A549 (cell line): Measurements from ENCODE around the gene GNAI2. TPM values are rescaled to one million over a fixed set of nuclear protein-coding genes. Genes with fewer than 3 reads are reported as not detected.

Experiments
- ATAC-seq, 2 experiments: fragments of 200-7000 bp in 1 of 2; fragments of >200 bp in 1 of 2; cut with Nextera tagmentation in 1 of 2; cut with Tn5 transposase in 1 of 2; 3 replicates each; pipeline versions ENCODE4 v1.8.0 to v1.9.1; 2018 to 2020; ENCODE audit warnings: mild to moderate bottlenecking in 1 of 2, moderate library complexity in 1 of 2
- CTCF ChIA-PET: fragments of 300-600 bp; sonication (Branson Sonifier 250); formaldehyde crosslinking; extraction: SDS; loops from one replicate; lab custom pipeline; 2021; ENCODE audit warnings: antibody characterized with exemption, inconsistent platforms; lab: Yijun Ruan, JAX
- POLR2A ChIA-PET: fragments of 350-600 bp; formaldehyde crosslinking; extraction: SDS; loops from one replicate; lab custom pipeline; 2021; ENCODE audit warnings: antibody characterized with exemption, inconsistent platforms; lab: Yijun Ruan, JAX
- DNase-seq, 2 experiments: peaks; one replicate each; pipeline versions ENCODE4 v3.0.0 to v3.0.0-alpha.2; 2011 to 2016; ENCODE audit warnings: low read depth in 1 of 2, low spot score in 1 of 2
- FAIRE-seq: peaks from 2 replicates; lab custom pipeline; 2011; peaks lifted over from hg19 to GRCh38; lab: Jason Lieb, UNC
- H3K27ac ChIP-seq, 2 experiments: fragments of >200 bp; sonication (Bioruptor Twin); formaldehyde crosslinking; 3 replicates each; pipeline ENCODE4 v1.5.1; 2016 to 2017
- H3K4me1 ChIP-seq: fragments of >200 bp; sonication (Bioruptor Twin); formaldehyde crosslinking; 3 replicates; pipeline ENCODE4 v1.6.1; 2016
- H3K4me2 ChIP-seq: fragments of >200 bp; sonication (Bioruptor Twin); formaldehyde crosslinking; 3 replicates; pipeline ENCODE4 v1.6.1; 2016
- H3K4me3 ChIP-seq: fragments of >200 bp; sonication (Bioruptor Twin); formaldehyde crosslinking; 3 replicates; pipeline ENCODE4 v1.5.1; 2016
- H3K9me3 ChIP-seq: fragments of >200 bp; sonication (Bioruptor Twin); formaldehyde crosslinking; 3 replicates; pipeline ENCODE4 v1.6.1; 2016
- ATOH8 ChIP-seq: fragments of 250-450 bp; sonication (Bioruptor Pico); IDR thresholded peaks from 2 replicates; pipeline ENCODE4 v1.5.0; 2020; ENCODE audit warnings: low read depth, mild to moderate bottlenecking, moderate library complexity
- BHLHE40 ChIP-seq: IDR thresholded peaks from 2 replicates; pipeline ENCODE4 v1.6.1; 2012; ENCODE audit warnings: low read depth, low read length, inconsistent platforms
- CBX8 ChIP-seq: fragments of 200-600 bp; sonication (generic); IDR thresholded peaks from 2 replicates; pipeline ENCODE4 v1.6.1; 2016
- CEBPB ChIP-seq, 2 experiments: fragments of >200 bp in 1 of 2; sonication (Bioruptor Twin) in 1 of 2; formaldehyde crosslinking in 1 of 2; IDR thresholded peaks; 2 replicates each; pipeline ENCODE4 v1.6.1; 2012 to 2016
- CHD2 ChIP-seq: fragments of 150-350 bp; IDR thresholded peaks from 2 replicates; pipeline ENCODE4 v1.6.1; 2014; ENCODE audit warnings: low read length; ENCODE audit not compliant: partially characterized antibody
- E2F6 ChIP-seq: IDR thresholded peaks from 2 replicates; pipeline ENCODE4 v1.6.1; 2012; ENCODE audit warnings: low read depth, borderline replicate concordance
- EHF ChIP-seq: fragments of 250-450 bp; sonication (Bioruptor Pico); IDR thresholded peaks from 2 replicates; pipeline ENCODE4 v1.5.0; 2020; ENCODE audit warnings: mild to moderate bottlenecking
- EHMT2 ChIP-seq: fragments of 200-600 bp; sonication (generic); IDR thresholded peaks from 2 replicates; pipeline ENCODE4 v1.6.1; 2016; ENCODE audit warnings: antibody characterized with exemption, low read depth, mild to moderate bottlenecking, moderate library complexity
- FOSB ChIP-seq: fragments of 250-450 bp; sonication (Bioruptor Pico); IDR thresholded peaks from 2 replicates; pipeline ENCODE4 v1.5.0; 2020; ENCODE audit warnings: mild to moderate bottlenecking, moderate library complexity
- FOXS1 ChIP-seq: fragments of 250-450 bp; sonication (Bioruptor Pico); IDR thresholded peaks from 2 replicates; pipeline ENCODE4 v1.5.0; 2020; ENCODE audit warnings: mild to moderate bottlenecking, moderate library complexity
- GATA3 ChIP-seq: IDR thresholded peaks from 2 replicates; pipeline ENCODE4 v1.6.1; 2012; ENCODE audit warnings: borderline replicate concordance
- HDAC2 ChIP-seq: fragments of 200-600 bp; sonication (generic); IDR thresholded peaks from 2 replicates; pipeline ENCODE4 v1.6.1; 2016
- HEYL ChIP-seq: fragments of 250-450 bp; sonication (Bioruptor Pico); IDR thresholded peaks from 2 replicates; pipeline ENCODE4 v1.8.0; 2021; ENCODE audit warnings: mild to moderate bottlenecking, moderate library complexity
- JUN ChIP-seq, 2 experiments: fragments of >200 bp; sonication (Bioruptor Twin); formaldehyde crosslinking; IDR thresholded peaks; 2 replicates in 1 of 2; 3 replicates in 1 of 2; pipeline ENCODE4 v1.6.1; 2016 to 2017
- JUNB ChIP-seq: fragments of >200 bp; sonication (Bioruptor Twin); formaldehyde crosslinking; IDR thresholded peaks from 2 replicates; pipeline ENCODE4 v1.6.1; 2016
- MAFK ChIP-seq: fragments of 450-650 bp; IDR thresholded peaks from 2 replicates; pipeline ENCODE4 v1.6.1; 2014; ENCODE audit not compliant: partially characterized antibody
- MYC ChIP-seq: IDR thresholded peaks from 2 replicates; pipeline ENCODE4 v1.6.1; 2012; ENCODE audit warnings: mild to moderate bottlenecking, inconsistent platforms, low read length, improper control_type of control experiment, borderline replicate concordance
- SMC3 ChIP-seq: fragments of >200 bp; sonication (Bioruptor Twin); formaldehyde crosslinking; IDR thresholded peaks from 3 replicates; pipeline ENCODE4 v1.6.1; 2018; ENCODE audit warnings: inconsistent platforms
- SREBF2 ChIP-seq: fragments of 450-650 bp; IDR thresholded peaks from 2 replicates; pipeline ENCODE4 v1.6.1; 2014; ENCODE audit warnings: mild to moderate bottlenecking, moderate library complexity
- TP53 ChIP-seq: fragments of 250-450 bp; sonication (Bioruptor Pico); IDR thresholded peaks from 2 replicates; pipeline ENCODE4 v1.5.0; 2021; ENCODE audit warnings: mild to moderate bottlenecking, moderate library complexity
- ZSCAN20 ChIP-seq: fragments of 250-450 bp; sonication (Bioruptor Pico); IDR thresholded peaks from 2 replicates; pipeline ENCODE4 v1.8.0; 2022; ENCODE audit warnings: mild to moderate bottlenecking, moderate library complexity
- WGBS: methylation state at CpG from one replicate; pipeline ENCODE4 v1.1.6; 2017; ENCODE audit errors: missing lambda C conversion rate; 5-methylcytosine and 5-hydroxymethylcytosine counted together
- polyA plus RNA-seq, 4 experiments: library from polyadenylated mRNA; depleted of rRNA in 3 of 4; stranded (reverse); fragments of >200 nt; fragmentation: RNase III in 1 of 4; extraction: RNeasy Plus Mini Kit Qiagen cat#74134 plus additional on column Dnase treatment in 1 of 4; gene quantifications; 2 replicates in 3 of 4; 3 replicates in 1 of 4; pipeline ENCODE4 v1.2.3, GENCODE V29; 2011 to 2017
- TF ChIP-seq, protein P1 (sequence below): fragments of 250-450 bp; sonication (Bioruptor Pico); IDR thresholded peaks from 2 replicates; pipeline ENCODE4 v1.5.0; 2021; ENCODE audit warnings: mild to moderate bottlenecking, moderate library complexity, borderline replicate concordance
- TF ChIP-seq, protein P2 (sequence below): IDR thresholded peaks from 2 replicates; pipeline ENCODE4 v1.6.1; 2012
- TF ChIP-seq, protein P3 (sequence below): fragments of >200 bp; sonication (Bioruptor Twin); formaldehyde crosslinking; IDR thresholded peaks from 2 replicates; pipeline ENCODE4 v1.6.1; 2016

GNAI2 gene
- polyA plus RNA-seq, 2 of the 4 experiments (the other 2 are of a cell fraction), result 47.4 to 67.8 TPM

DNA sequence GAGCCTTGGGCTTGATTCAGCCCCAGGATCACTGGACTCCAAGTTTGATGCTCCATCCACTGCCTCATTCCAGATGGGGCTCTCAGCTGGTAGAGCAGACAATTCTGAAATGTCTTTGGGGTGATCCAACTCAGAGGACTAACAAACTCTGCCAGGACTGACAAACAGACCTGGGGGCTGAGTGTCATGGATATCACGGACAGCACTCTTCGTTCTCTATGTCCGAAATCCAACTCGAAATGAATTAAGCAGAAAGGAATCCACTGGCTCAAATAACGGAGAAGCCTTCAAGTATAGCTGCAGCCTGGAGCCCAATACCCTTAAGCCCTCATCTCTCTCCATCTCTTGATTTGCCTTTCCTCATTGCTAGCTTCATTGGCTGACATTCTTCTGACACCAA is 16.7 kb upstream of the GNAI2 start:
- POLR2A ChIA-PET, result no interaction called here
- FAIRE-seq, result no peak
- Histone ChIP-seq H3K4me1 (no peaks in the 10 kb centered on the region), H3K4me2 (no peak overlapping the region), H3K4me3 (no peak overlapping the region), H3K27ac (no peak overlapping the region), H3K9me3 (no peaks in the 10 kb centered on the region)
- CTCF ChIA-PET, result interaction anchor here (0.6 to 25.9 kb wide), 5 partner anchors 17 to 98 kb away, joined by 3 to 550 read pairs (median 8); partner anchors contain the start of genes GNAT1 and IFRD2
- DNase-seq, result no peak
- no peak for TF ChIP-seq SREBF2
- no peak for TF ChIP-seq EHF (CRISPR knock-in tag)
- TF ChIP-seq JUNB, result no peak
- TF ChIP-seq CEBPB (IDR thresholded peaks at IDR 0.05), result no peak
- TF ChIP-seq MAFK, result no peak
- no peak for TF ChIP-seq TP53 (CRISPR knock-in tag)
- no peak for TF ChIP-seq HDAC2
- TF ChIP-seq MYC, result no peak
- no peak for TF ChIP-seq ZSCAN20 (CRISPR knock-in tag)
- no peak for TF ChIP-seq ATOH8
- TF ChIP-seq, protein P1, sequence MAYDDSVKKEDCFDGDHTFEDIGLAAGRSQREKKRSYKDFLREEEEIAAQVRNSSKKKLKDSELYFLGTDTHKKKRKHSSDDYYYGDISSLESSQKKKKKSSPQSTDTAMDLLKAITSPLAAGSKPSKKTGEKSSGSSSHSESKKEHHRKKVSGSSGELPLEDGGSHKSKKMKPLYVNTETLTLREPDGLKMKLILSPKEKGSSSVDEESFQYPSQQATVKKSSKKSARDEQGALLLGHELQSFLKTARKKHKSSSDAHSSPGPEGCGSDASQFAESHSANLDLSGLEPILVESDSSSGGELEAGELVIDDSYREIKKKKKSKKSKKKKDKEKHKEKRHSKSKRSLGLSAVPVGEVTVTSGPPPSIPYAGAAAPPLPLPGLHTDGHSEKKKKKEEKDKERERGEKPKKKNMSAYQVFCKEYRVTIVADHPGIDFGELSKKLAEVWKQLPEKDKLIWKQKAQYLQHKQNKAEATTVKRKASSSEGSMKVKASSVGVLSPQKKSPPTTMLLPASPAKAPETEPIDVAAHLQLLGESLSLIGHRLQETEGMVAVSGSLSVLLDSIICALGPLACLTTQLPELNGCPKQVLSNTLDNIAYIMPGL (CRISPR knock-in tag), result no peak
- TF ChIP-seq, protein P2, sequence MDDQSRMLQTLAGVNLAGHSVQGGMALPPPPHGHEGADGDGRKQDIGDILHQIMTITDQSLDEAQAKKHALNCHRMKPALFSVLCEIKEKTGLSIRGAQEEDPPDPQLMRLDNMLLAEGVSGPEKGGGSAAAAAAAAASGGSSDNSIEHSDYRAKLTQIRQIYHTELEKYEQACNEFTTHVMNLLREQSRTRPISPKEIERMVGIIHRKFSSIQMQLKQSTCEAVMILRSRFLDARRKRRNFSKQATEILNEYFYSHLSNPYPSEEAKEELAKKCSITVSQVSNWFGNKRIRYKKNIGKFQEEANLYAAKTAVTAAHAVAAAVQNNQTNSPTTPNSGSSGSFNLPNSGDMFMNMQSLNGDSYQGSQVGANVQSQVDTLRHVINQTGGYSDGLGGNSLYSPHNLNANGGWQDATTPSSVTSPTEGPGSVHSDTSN, result no peak
- TF ChIP-seq, protein P3, sequence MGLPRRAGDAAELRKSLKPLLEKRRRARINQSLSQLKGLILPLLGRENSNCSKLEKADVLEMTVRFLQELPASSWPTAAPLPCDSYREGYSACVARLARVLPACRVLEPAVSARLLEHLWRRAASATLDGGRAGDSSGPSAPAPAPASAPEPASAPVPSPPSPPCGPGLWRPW, result no peak
- no peak for TF ChIP-seq JUN (IDR thresholded peaks at IDR 0.05)
- no peak for TF ChIP-seq FOXS1 (CRISPR knock-in tag)
- no peak for TF ChIP-seq HEYL (CRISPR knock-in tag)
- TF ChIP-seq FOSB (CRISPR knock-in tag), result no peak
- 72% methylated on average over 5 of the region's 5 CpGs for WGBS
- no peak for ATAC-seq

GRCh38 chr3:50220109-50220508 is 15.9 kb upstream of the GNAI2 start:
- WGBS, result 92% methylated on average over 4 of the region's 6 CpGs
- ATAC-seq (no peak), FAIRE-seq (no peak), DNase-seq (no peak)
- Histone ChIP-seq H3K4me1 (no peaks in the 10 kb centered on the region), H3K4me2 (no peak overlapping the region), H3K27ac (no peak overlapping the region), H3K4me3 (no peak overlapping the region), H3K9me3 (no peaks in the 10 kb centered on the region)
- ChIA-PET CTCF (interaction anchor here (2.0 to 25.9 kb wide), 3 partner anchors 26 to 99 kb away, joined by 8 to 550 read pairs (median 14); partner anchors contain the start of gene GNAT1), POLR2A (no interaction called here)
- TF ChIP-seq GATA3, result no peak

- no peak for ATAC-seq
- 0 out of 3 replicates have a peak, but pooled peaks cover 3% of the 10 kb centered on the region for H3K4me1 ChIP-seq
- TF ChIP-seq CHD2 (no peak), EHMT2 (no peak), BHLHE40 (no peak), E2F6 (no peak), CBX8 (no peak), SMC3 (no peak)
- ChIA-PET POLR2A (no interaction called here), CTCF (interaction anchor here (0.8 to 25.9 kb wide), 5 partner anchors 10 to 103 kb away, joined by 3 to 550 read pairs (median 14); partner anchors contain the start of gene GNAT1)
- H3K27ac ChIP-seq, result no peak overlapping the region
- 78% methylated on average over 3 of the region's 4 CpGs for WGBS
- H3K4me2 ChIP-seq, result no peak overlapping the region
- H3K9me3 ChIP-seq, result no peaks in the 10 kb centered on the region
- no peak for DNase-seq
- H3K4me3 ChIP-seq, result no peak overlapping the region
- no peak for FAIRE-seq
Measured at GRCh38 chr3:50221051-50221410, 15.0 kb upstream of the GNAI2 start.
